Cardiac muscle cell (in vitro differentiated cells and primary cell): Measurements from ENCODE around the gene ARL3. TPM values are rescaled to one million over a fixed set of nuclear protein-coding genes. Genes with fewer than 3 reads are reported as not detected.
A peak's percentile ranks its signal among the peaks of the same experiment; 100 is the strongest.
"Not testable (repeated sequence)": the region's sequence is repeated elsewhere in the genome, so short reads cannot be mapped to it uniquely, and the experiment has no call there.

Experiments used
- DNase-seq, 2 donors: peaks; one replicate each; pipeline versions ENCODE4 v3.0.0 to v3.0.0-alpha.2; 2010 to 2017; ENCODE audit warnings: low read depth in 1 of 2, low spot score in 1 of 2
- H3K27ac ChIP-seq: fragments of 200-600 bp; sonication (generic); 2 replicates; pipeline ENCODE4 v1.5.1; 2016
- H3K27me3 ChIP-seq: fragments of 200-600 bp; sonication (generic); 2 replicates; pipeline ENCODE4 v1.6.0; 2016; ENCODE audit warnings: control low read depth
- H3K36me3 ChIP-seq: fragments of 200-600 bp; sonication (generic); 2 replicates; pipeline ENCODE4 v1.5.1; 2016; ENCODE audit warnings: control low read depth
- H3K4me1 ChIP-seq: fragments of 200-600 bp; sonication (generic); 2 replicates; pipeline ENCODE4 v1.8.1; 2017; ENCODE audit warnings: low read depth, mild to moderate bottlenecking, mixed run types
- H3K4me3 ChIP-seq: fragments of 200-600 bp; sonication (generic); 2 replicates; pipeline ENCODE4 v1.5.1; 2016; ENCODE audit warnings: mild to moderate bottlenecking
- H3K9me3 ChIP-seq: fragments of 200-600 bp; sonication (generic); 2 replicates; pipeline ENCODE4 v1.5.1; 2017; ENCODE audit warnings: low read depth, mild to moderate bottlenecking, control low read depth
- polyA plus RNA-seq: library from polyadenylated mRNA; unstranded; fragments of >200 nt; fragmentation: Nextera tagmentation; extraction: Ambion mirVana; gene quantifications from 2 replicates; pipeline ENCODE4 v1.2.1, GENCODE V29; 2016
- total RNA-seq: library from RNA; depleted of rRNA; stranded (reverse); fragments of >200 nt; gene quantifications from 2 replicates; pipeline ENCODE4 v1.2.3, GENCODE V29; 2016
- TF ChIP-seq, protein P1 (sequence below): IDR thresholded peaks from 2 replicates; pipeline ENCODE4 v1.5.1; 2012; ENCODE audit warnings: low read depth, mild to moderate bottlenecking, low read length

Gene ARL3
- total and polyA plus RNA-seq, 2 experiments from 2014 or later, result 16.3 to 47.3 TPM

DNA sequence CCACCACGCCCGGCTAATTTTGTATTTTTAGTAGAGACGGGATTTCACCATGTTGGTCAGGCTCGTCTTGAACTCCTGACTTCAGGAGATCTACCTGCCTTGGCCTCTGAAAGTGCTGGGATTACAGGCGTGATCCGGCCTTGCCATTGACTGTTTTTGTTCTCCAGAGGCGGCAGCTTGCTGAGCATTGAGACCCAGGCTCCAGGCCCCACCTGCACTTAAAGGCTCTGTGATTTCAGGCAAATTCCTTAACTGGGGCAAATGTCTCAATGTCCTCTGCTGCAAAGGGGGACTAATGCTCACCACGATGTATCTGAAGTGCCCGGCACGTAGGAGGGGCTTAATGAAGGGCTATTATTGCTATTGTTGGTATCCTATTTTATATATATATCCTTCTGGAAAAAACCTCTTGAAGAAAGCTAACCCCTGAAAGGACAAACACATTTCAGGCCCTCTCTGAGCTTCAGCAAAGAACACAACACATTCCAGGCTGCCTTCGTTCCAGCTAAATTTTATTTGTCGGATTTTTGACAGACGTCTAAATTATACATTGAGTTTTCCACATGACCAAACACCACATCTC, 40.9 kb downstream of the ARL3 start:
- no peak for DNase-seq
- TF ChIP-seq, protein P1, sequence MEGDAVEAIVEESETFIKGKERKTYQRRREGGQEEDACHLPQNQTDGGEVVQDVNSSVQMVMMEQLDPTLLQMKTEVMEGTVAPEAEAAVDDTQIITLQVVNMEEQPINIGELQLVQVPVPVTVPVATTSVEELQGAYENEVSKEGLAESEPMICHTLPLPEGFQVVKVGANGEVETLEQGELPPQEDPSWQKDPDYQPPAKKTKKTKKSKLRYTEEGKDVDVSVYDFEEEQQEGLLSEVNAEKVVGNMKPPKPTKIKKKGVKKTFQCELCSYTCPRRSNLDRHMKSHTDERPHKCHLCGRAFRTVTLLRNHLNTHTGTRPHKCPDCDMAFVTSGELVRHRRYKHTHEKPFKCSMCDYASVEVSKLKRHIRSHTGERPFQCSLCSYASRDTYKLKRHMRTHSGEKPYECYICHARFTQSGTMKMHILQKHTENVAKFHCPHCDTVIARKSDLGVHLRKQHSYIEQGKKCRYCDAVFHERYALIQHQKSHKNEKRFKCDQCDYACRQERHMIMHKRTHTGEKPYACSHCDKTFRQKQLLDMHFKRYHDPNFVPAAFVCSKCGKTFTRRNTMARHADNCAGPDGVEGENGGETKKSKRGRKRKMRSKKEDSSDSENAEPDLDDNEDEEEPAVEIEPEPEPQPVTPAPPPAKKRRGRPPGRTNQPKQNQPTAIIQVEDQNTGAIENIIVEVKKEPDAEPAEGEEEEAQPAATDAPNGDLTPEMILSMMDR, result no peak
- Histone ChIP-seq H3K4me3 (no peak overlapping the region), H3K27ac (peak overlapping the region; percentile 89), H3K4me1 (peaks cover 87% of the 10 kb centered on the region), H3K9me3 (no peaks in the 10 kb centered on the region), H3K27me3 (no peaks in the 10 kb centered on the region), H3K36me3 (no peaks in the 10 kb centered on the region)

DNA sequence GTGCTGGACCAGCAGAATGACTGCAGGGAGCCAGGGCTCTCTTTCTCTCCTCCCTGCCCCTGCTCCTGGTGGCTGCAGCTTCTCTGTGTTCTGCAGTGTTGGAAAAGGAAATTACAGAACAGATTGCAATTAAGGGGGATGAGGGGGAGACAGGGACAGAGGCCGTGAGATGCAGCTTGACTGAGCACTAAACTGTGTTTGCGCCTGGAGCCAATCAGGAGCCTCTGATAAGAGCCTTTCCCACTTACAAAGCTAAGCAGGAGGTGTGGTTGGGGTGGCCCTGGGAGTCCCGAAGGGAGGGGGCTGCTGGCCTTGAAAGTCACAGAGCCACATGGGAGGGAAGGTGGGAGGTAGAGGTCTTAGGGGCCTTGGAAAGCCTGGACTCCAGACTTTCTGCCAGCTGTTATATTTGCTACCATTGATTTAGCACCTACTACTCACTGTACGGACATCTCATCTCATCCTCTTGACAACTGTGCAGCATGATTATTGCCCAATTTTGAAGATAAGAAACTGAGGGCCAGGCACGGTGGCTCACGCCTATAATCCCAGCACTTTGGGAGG, 43.2 kb downstream of the ARL3 start:
- Histone ChIP-seq H3K27me3 (no peaks in the 10 kb centered on the region), H3K4me3 (no peak overlapping the region), H3K36me3 (no peaks in the 10 kb centered on the region), H3K4me1 (peaks cover 63% of the 10 kb centered on the region), H3K9me3 (no peaks in the 10 kb centered on the region), H3K27ac (peak overlapping the region; percentile 89)
- TF ChIP-seq, protein P1, result no peak
- peak in 1 of 2 donors; percentile 83 for DNase-seq

DNA sequence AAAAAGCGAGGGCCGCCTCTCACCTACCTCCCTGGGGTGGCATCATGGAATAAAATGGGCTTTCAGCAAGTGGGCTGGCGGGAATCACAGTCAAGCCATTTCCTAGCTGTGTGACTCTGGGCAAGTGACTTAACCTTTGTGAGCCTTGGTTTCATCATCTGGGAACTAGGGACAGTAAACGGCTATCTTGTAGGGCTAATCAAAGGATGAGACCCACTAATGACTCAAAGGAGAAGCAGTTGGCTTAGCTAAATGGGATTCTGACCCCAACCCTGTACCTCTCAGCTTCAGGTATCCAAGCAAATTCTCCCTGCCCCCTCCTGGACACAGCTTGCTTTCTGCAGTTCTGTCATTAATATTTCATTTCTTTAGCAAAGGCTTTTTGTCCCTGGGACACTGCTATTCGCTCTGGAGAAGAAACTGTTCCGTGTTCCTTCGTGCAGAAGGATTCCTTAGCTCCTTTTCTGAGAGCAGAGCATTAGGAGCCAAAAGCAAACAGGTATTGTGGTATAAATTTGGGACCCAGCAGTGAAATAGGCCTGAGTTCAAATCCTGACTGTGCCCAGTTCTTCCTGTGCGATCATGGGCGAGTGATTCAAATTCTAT, 44.0 kb downstream of the ARL3 start:
- H3K9me3 ChIP-seq, result no peaks in the 10 kb centered on the region
- peak overlapping the region; percentile 89 for H3K27ac ChIP-seq
- H3K4me3 ChIP-seq, result no peak overlapping the region
- no peaks in the 10 kb centered on the region for H3K36me3 ChIP-seq
- no peak for DNase-seq
- TF ChIP-seq, protein P1, result no peak
- H3K4me1 ChIP-seq, result peaks cover 55% of the 10 kb centered on the region
- H3K27me3 ChIP-seq, result no peaks in the 10 kb centered on the region

DNA sequence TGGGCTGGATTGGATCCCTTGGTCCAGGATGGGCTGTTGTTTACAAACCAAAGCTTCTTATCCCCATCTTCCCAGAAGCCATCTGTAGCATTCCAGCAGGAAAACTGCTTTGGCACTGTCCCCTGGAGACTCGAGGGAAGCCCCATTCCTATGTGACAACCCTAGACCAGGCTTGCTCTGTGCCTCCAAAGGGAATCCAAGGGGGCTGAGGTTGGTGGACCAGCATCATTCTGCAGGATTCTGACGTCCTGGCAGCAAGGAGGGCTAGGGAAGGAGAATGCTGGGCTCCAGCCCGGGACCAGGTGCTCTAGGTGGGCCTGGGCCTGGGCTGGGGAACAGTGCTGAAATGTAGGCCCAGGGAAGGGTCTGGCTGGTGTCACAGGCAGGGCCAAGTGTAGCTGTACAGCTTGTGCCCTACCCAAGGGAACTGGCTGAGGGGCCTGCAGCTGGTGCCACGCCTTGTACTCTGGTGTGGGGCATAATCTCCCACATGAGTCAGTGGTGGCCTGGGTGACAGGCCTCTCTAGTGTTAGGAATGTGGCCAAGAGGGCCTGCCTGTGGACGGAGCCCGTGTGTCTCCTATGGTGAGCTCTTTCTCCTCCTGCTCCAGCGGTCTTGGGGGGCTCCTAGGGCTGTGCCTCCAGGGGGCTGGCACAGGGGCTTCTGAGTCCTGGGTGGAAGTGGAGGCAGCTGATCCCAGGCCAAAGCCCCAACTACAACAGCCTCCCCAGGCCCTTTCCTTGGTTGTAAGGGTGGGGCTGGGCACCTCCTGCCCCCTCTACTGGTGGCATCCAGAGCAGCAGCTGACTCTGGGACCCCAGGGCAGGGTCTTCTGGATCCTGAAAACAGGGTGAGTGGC, 44.8 kb downstream of the ARL3 start:
- no peaks in the 10 kb centered on the region for H3K36me3 ChIP-seq
- DNase-seq, result no peak
- H3K9me3 ChIP-seq, result no peaks in the 10 kb centered on the region
- peaks cover 48% of the 10 kb centered on the region for H3K4me1 ChIP-seq
- no peak overlapping the region for H3K4me3 ChIP-seq
- TF ChIP-seq, protein P1, result peak; percentile 40
- peak overlapping the region; percentile 89 for H3K27ac ChIP-seq
- no peaks in the 10 kb centered on the region for H3K27me3 ChIP-seq

DNA sequence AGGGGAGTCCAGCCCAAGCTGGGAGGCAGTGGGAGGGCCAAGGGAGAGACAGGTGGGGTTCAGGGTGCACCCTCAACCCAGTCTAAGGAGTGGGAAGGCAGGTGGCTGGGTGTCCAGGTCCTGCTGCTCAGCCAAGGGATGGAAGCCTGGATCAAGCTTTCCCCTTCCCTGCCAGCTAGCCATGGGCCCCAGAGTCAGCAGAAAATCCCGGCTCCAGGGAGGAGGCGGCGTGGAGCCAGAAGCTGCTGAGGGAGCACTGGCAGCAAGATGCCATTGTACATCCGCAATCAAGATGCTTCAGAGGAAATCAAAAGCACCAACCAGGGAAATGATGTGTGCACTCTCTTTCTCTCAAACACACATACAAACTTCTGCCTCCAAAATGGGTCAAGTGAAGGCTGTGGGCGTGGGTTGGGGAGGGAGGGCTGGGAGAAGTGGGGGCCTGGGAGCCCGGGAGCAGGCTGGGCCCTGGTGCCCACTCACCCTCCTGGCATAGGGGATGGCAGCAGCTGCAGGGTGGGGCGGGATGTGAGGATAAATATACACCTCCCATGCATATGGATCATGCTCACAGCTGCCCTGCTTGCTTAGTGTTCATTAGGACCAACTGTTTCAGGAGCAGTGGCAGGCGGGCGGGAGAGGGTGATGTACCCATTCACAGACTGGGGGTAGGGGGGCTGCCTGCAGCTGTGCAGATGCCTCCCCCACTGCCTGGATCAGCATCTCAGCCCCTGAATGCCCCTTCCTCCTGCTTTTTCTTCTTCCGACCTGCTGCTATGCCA, 45.7 kb downstream of the ARL3 start:
- peaks cover 39% of the 10 kb centered on the region for H3K4me1 ChIP-seq
- TF ChIP-seq, protein P1, result no peak
- no peak overlapping the region for H3K27ac ChIP-seq

DNA sequence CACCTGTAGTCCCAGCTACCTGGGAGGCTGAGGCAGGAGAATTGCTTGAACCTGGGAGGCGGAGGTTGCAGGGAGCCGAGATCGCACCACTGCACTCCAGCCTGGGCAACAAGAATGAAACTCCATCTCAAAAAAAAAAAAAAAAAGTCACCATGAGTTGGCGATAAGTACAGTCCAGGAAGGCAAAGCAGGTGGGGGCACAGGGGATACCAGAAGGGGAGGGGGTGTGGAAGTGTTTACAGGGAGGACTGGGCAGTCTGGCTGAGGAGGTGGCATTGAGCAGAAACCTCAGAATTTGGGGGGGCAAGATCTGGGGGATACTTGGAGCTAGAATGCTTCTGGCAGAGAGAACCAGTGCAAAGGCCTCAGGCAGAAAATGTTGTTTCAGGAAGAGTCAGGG, 46.8 kb downstream of the ARL3 start:
- H3K4me1 ChIP-seq, result peaks cover 29% of the 10 kb centered on the region
- not testable (repeated sequence) for H3K36me3 ChIP-seq, DNase-seq, H3K27ac ChIP-seq, H3K4me3 ChIP-seq, H3K9me3 ChIP-seq, H3K27me3 ChIP-seq

More for the DNA sequence above, 45.7 kb downstream of the ARL3 start:
- Histone ChIP-seq H3K27me3 (no peaks in the 10 kb centered on the region), H3K36me3 (no peaks in the 10 kb centered on the region), H3K9me3 (no peaks in the 10 kb centered on the region), H3K4me3 (no peak overlapping the region)
- DNase-seq, result no peak
